Activated CD4-positive, alpha-beta T cell treated with anti-CD3 and anti-CD28 coated beads for 36 hours (primary cell): ENCODE measurements around the gene FMN2. TPM values are rescaled to one million over a fixed set of nuclear protein-coding genes. Genes with fewer than 3 reads are reported as not detected.

ENCODE experiments used
- ATAC-seq: fragments of 200-7000 bp; cut with Tn5 transposase; one replicate; pipeline ENCODE4 v1.10.0; 2021; ENCODE audit warnings: mild to moderate bottlenecking, moderate library complexity
- CTCF ChIA-PET: fragments of 350-600 bp; sonication (Branson Sonifier 250); formaldehyde crosslinking; loops from one replicate; lab custom pipeline; 2021; ENCODE audit warnings: antibody characterized with exemption; lab: Charles Lee
- POLR2A ChIA-PET: fragments of 350-600 bp; sonication (Branson Sonifier 250); formaldehyde crosslinking; loops from one replicate; lab custom pipeline; 2021; ENCODE audit warnings: antibody characterized with exemption, inconsistent platforms; lab: Charles Lee
- DNase-seq: peaks from one replicate; pipeline ENCODE4 v3.0.0-alpha.2; 2020
- H3K27ac Mint-ChIP-seq: one replicate; pipeline ENCODE4 v1.8.0; 2021; ENCODE audit warnings: mixed read lengths
- H3K27me3 Mint-ChIP-seq: one replicate; pipeline ENCODE4 v1.8.0; 2021; ENCODE audit warnings: mixed read lengths
- H3K36me3 Mint-ChIP-seq: one replicate; pipeline ENCODE4 v1.8.0; 2021; ENCODE audit warnings: low read depth, mixed read lengths
- H3K4me1 Mint-ChIP-seq: one replicate; pipeline ENCODE4 v1.8.0; 2021; ENCODE audit warnings: mixed read lengths
- H3K4me3 Mint-ChIP-seq: one replicate; pipeline ENCODE4 v1.8.0; 2021; ENCODE audit warnings: mild to moderate bottlenecking, moderate library complexity, mixed read lengths
- H3K9me3 Mint-ChIP-seq: one replicate; pipeline ENCODE4 v1.8.0; 2021; ENCODE audit warnings: low read depth, mixed read lengths
- intact Hi-C, 2 experiments: fragments of 100-400 bp; cut with DNase I in 1 of 2; cut with micrococcal nuclease in 1 of 2; formaldehyde crosslinking; loops; one replicate each; pipeline versions ENCODE4 v1.14.2 to v1.15.1; 2022 to 2024; cut with DNase I, micrococcal nuclease
- total RNA-seq, 2 experiments: library from RNA; stranded (reverse); gene quantifications; one replicate each; pipeline ENCODE4 v1.2.3, GENCODE V29; 2021

FMN2 gene
- total RNA-seq, 2 experiments from 2014 or later = not detected

DNA sequence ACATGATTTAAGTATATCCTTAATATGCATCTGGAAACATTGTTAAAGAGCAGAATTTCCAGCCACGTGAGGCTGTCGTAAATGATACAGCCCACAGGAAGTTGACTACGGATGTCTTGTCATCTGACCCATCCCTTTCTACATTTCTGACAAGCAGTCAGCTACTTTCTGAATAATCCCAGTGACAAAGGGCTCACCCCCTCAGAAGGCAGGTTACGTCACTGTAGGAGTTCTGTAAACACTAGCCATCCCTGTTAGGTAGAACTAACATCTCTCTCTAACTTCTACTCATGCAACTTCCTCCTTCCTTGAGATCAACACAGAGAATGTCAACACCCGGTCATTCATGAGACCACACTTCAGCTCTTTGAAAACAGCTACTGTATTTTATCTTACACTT lies 261.1 kb downstream of the FMN2 start:
- DNase-seq (no peak), ATAC-seq (no peak)
- POLR2A ChIA-PET = no interaction called here
- CTCF ChIA-PET = no interaction called here
- no peaks in the 10 kb centered on the region for H3K4me1 Mint-ChIP-seq
- H3K27me3 Mint-ChIP-seq = no peaks in the 10 kb centered on the region
- H3K36me3 Mint-ChIP-seq = no peaks in the 10 kb centered on the region
- H3K9me3 Mint-ChIP-seq = peaks cover 3% of the 10 kb centered on the region
- no peak overlapping the region for H3K27ac Mint-ChIP-seq
- intact Hi-C loops = no loop called here
- H3K4me3 Mint-ChIP-seq = no peak overlapping the region

- Mint-ChIP-seq H3K9me3 (peaks cover 14% of the 10 kb centered on the region), H3K4me1 (no peaks in the 10 kb centered on the region), H3K27ac (no peak overlapping the region), H3K4me3 (no peak overlapping the region), H3K36me3 (no peaks in the 10 kb centered on the region), H3K27me3 (no peaks in the 10 kb centered on the region)
- ChIA-PET CTCF (no interaction called here), POLR2A (no interaction called here)
- ATAC-seq (no peak), DNase-seq (no peak)
- intact Hi-C loops = no loop called here
Observed at GRCh38 chr1:240356568-240356967, 264.9 kb downstream of the FMN2 start.

GRCh38 chr1:240362046-240362445 lies 270.4 kb downstream of the FMN2 start:
- Mint-ChIP-seq H3K27ac (no peak overlapping the region), H3K4me3 (no peak overlapping the region), H3K36me3 (no peaks in the 10 kb centered on the region), H3K27me3 (no peaks in the 10 kb centered on the region), H3K4me1 (no peaks in the 10 kb centered on the region), H3K9me3 (peaks cover 12% of the 10 kb centered on the region)
- intact Hi-C loops = no loop called here
- ChIA-PET POLR2A (no interaction called here), CTCF (no interaction called here)
- no peak for DNase-seq
- ATAC-seq = no peak

- intact Hi-C loops = no loop called here
- no peaks in the 10 kb centered on the region for H3K27me3 Mint-ChIP-seq
- ATAC-seq (no peak), DNase-seq (no peak)
- peaks cover 12% of the 10 kb centered on the region for H3K9me3 Mint-ChIP-seq
- no peaks in the 10 kb centered on the region for H3K36me3 Mint-ChIP-seq
- ChIA-PET POLR2A (interaction anchor here (0.6 kb wide), 1 partner anchor 170 kb away, joined by 5 read pairs; no protein-coding TSS in a partner anchor), CTCF (no interaction called here)
- H3K4me1 Mint-ChIP-seq = no peaks in the 10 kb centered on the region
- H3K27ac Mint-ChIP-seq = no peak overlapping the region
- no peak overlapping the region for H3K4me3 Mint-ChIP-seq
Observed at GRCh38 chr1:240362826-240363225, 271.1 kb downstream of the FMN2 start.

DNA sequence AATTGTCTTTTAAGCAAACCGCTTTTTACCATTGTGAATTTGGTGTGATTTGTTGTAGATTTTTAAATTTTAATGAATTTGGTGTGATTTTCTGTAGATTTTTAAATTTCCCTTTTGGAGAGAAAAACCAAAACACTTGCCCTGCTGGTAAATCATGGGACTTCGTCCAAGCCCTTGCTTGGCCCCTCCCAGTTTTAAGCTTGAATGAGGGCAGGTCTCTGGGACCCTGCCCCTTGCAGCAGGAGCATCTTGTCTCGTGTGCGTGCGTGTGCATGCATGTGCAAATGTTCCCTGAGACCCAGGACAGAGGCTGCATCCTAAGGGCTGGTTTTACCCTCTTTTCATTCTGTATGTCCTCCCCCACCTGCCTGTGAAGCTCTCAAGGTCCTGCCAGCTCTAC lies 271.6 kb downstream of the FMN2 start:
- no peak overlapping the region for H3K4me3 Mint-ChIP-seq
- ChIA-PET CTCF (no interaction called here), POLR2A (no interaction called here)
- DNase-seq (no peak), ATAC-seq (no peak)
- H3K4me1 Mint-ChIP-seq = no peaks in the 10 kb centered on the region
- H3K27ac Mint-ChIP-seq = no peak overlapping the region
- peaks cover 12% of the 10 kb centered on the region for H3K9me3 Mint-ChIP-seq
- H3K27me3 Mint-ChIP-seq = no peaks in the 10 kb centered on the region
- H3K36me3 Mint-ChIP-seq = no peaks in the 10 kb centered on the region
- intact Hi-C loops = no loop called here

- POLR2A ChIA-PET = no interaction called here
- ATAC-seq (no peak), DNase-seq (no peak)
- intact Hi-C loops = no loop called here
- Mint-ChIP-seq H3K9me3 (peaks cover 12% of the 10 kb centered on the region), H3K36me3 (no peaks in the 10 kb centered on the region), H3K4me1 (no peaks in the 10 kb centered on the region), H3K27me3 (no peaks in the 10 kb centered on the region), H3K27ac (no peak overlapping the region), H3K4me3 (no peak overlapping the region)
- CTCF ChIA-PET = no interaction called here
Observed at GRCh38 chr1:240363914-240364313, 272.2 kb downstream of the FMN2 start.

DNA sequence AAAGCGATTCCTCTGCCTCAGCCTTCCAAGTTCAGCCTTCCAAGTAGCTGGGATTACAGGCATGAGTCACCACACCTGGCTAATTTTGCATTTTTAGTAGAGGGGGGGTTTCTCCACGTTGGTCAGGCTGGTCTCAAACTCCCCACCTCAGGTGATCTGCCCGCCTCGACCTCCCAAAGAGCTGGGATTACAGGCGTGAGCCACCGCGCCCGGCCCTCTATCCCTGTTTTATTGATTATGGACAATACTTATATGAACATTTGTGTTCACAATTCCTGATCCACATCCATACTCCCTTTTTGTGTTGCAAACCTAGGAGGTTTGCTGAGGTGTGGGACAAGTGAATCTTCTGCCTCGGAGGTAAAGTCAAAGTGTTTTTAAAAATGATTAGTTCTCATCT lies 275.0 kb downstream of the FMN2 start:
- Mint-ChIP-seq H3K4me1 (no peaks in the 10 kb centered on the region), H3K36me3 (no peaks in the 10 kb centered on the region), H3K27ac (no peak overlapping the region), H3K27me3 (no peaks in the 10 kb centered on the region), H3K9me3 (peaks cover 4% of the 10 kb centered on the region), H3K4me3 (no peak overlapping the region)
- POLR2A ChIA-PET = no interaction called here
- DNase-seq (no peak), ATAC-seq (no peak)
- intact Hi-C loops = no loop called here
- CTCF ChIA-PET = no interaction called here

DNA sequence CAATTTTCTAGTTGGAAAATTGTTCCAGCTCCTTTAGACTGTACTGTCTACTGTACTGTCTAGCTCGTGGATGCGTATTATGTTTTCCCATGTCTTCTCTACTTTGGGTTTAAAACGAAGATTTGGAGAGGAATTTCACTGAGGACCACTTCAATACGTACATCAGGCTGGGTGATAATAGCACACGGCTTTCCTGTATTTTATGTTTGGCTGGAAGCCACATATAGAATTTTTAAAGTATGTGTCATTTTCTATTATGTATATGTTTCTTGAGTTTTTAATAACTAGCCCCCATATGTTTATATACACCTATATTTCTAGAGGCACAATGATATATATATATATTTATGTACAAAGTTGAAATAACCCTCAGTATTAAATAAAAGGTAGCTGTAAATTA lies 293.9 kb downstream of the FMN2 start:
- ATAC-seq (no peak), DNase-seq (no peak)
- no peaks in the 10 kb centered on the region for H3K36me3 Mint-ChIP-seq
- POLR2A ChIA-PET = no interaction called here
- CTCF ChIA-PET = no interaction called here
- H3K27me3 Mint-ChIP-seq = no peaks in the 10 kb centered on the region
- intact Hi-C loops = no loop called here
- peaks cover 5% of the 10 kb centered on the region for H3K9me3 Mint-ChIP-seq
- no peak overlapping the region for H3K4me3 Mint-ChIP-seq
- H3K4me1 Mint-ChIP-seq = no peaks in the 10 kb centered on the region
- H3K27ac Mint-ChIP-seq = no peak overlapping the region

DNA sequence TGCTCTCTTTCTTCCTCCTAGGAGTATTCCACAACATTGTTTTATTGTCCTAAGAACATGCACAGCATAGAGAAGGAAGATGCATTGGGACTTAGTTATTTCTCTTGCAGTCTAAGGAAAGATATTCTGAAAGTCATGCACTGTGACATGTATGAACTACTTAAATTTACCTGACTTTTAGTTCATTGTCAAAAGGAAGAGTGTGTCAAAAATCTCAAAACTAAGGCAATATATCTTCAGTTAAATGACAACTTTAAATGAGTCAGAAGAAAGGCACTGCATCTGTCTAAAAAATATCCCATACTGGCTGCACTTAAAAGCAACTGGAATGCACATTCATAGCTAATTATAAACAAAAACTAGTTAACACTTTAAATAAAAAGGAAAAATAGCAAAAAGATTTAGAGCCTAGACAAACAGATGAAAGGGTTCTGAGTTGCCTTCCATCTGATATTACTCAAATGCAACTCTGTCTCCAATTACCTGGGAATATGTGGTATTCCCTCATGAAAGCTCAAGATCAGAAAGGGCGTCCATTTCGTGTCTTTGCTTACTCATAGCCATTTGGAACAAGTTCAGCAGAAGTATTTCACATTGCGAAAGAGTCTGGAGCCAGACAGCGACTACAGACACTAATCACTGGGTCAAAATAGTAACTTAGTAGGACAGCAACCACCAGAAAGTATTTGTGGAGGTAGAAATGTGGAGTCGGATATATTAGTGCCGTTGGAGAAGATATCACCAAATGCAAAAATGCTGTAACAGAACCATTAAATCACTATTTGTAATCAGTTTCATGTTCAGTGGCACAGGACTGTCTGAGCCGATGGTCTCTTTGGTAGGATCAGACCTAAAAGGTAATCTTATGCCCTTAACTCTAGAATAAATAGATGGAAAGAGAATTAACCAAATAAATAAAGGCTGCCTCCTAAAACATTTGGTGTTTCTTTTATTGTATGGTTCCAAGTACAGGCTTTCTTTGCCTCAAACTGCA lies 294.6 kb downstream of the FMN2 start:
- no peaks in the 10 kb centered on the region for H3K27me3 Mint-ChIP-seq
- ChIA-PET CTCF (interaction anchor here (0.9 kb wide), 1 partner anchor 15 kb away, joined by 3 read pairs; no protein-coding TSS in a partner anchor), POLR2A (no interaction called here)
- peaks cover 5% of the 10 kb centered on the region for H3K9me3 Mint-ChIP-seq
- intact Hi-C loops = no loop called here
- no peak overlapping the region for H3K27ac Mint-ChIP-seq
- no peaks in the 10 kb centered on the region for H3K36me3 Mint-ChIP-seq
- no peaks in the 10 kb centered on the region for H3K4me1 Mint-ChIP-seq
- H3K4me3 Mint-ChIP-seq = no peak overlapping the region
- DNase-seq (no peak), ATAC-seq (no peak)

DNA sequence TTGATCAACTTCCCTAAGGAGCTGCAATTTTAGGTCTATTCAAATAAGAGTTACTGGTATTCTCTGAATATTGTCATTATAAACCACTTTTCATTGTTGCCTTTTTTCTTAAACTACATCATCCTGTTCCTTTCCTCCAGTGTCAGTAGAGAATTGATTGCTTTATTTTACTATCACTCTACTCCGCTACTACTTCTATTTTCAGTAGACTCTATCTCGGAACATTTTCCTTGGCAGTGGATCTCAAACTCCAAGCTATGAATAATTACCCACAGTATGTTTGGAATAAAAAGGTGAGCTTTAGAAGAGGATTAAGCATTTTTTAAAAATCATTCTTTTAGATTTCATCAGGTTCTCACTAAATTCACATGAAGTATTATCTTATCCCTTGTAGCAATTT lies 295.4 kb downstream of the FMN2 start:
- Mint-ChIP-seq H3K4me3 (no peak overlapping the region), H3K27me3 (no peaks in the 10 kb centered on the region), H3K4me1 (no peaks in the 10 kb centered on the region), H3K36me3 (no peaks in the 10 kb centered on the region), H3K9me3 (peaks cover 5% of the 10 kb centered on the region), H3K27ac (no peak overlapping the region)
- POLR2A ChIA-PET = no interaction called here
- CTCF ChIA-PET = interaction anchor here (0.9 kb wide), 1 partner anchor 16 kb away, joined by 3 read pairs; no protein-coding TSS in a partner anchor
- intact Hi-C loops = no loop called here
- ATAC-seq (no peak), DNase-seq (no peak)

DNA sequence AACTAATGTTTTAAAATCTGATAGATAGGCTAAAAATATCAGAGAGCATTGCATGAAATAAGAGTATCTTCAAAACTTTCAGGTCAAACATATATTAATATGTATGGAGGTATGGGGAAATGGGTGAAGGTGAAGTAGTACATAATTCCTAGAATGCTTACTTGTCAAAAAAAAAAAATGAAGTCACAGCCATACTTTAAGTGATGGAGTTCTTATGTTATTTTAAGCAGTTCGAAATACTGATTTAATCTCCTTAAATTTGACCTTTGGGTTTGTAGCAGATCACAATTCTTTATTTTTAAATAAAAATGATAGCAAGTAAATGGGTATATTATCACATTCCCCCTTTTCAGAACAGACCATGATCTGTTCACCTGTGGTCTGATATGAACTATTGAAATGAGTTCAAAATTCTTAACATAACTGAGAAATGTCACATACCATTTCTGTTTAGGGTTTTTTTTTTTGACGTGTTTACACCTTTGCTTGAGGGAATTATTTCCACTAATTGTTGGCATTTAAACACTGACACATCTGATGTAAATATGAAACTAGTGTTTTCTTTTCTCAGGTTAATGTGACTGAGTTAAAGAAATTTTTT lies 300.1 kb downstream of the FMN2 start:
- no peak for ATAC-seq
- no peaks in the 10 kb centered on the region for H3K4me1 Mint-ChIP-seq
- H3K9me3 Mint-ChIP-seq = peaks cover 4% of the 10 kb centered on the region
- no peak for DNase-seq
- intact Hi-C loops = no loop called here
- no peaks in the 10 kb centered on the region for H3K27me3 Mint-ChIP-seq
- ChIA-PET CTCF (no interaction called here), POLR2A (no interaction called here)
- H3K36me3 Mint-ChIP-seq = no peaks in the 10 kb centered on the region
- H3K27ac Mint-ChIP-seq = no peak overlapping the region
- no peak overlapping the region for H3K4me3 Mint-ChIP-seq

GRCh38 chr1:240394353-240394752 lies 302.7 kb downstream of the FMN2 start:
- H3K9me3 Mint-ChIP-seq = peaks cover 4% of the 10 kb centered on the region
- CTCF ChIA-PET = no interaction called here
- POLR2A ChIA-PET = no interaction called here

More at GRCh38 chr1:240394353-240394752, 302.7 kb downstream of the FMN2 start:
- no peak for DNase-seq
- Mint-ChIP-seq H3K27ac (no peak overlapping the region), H3K4me1 (no peaks in the 10 kb centered on the region), H3K27me3 (no peaks in the 10 kb centered on the region), H3K36me3 (no peaks in the 10 kb centered on the region), H3K4me3 (no peak overlapping the region)
- intact Hi-C loops = no loop called here
- ATAC-seq = no peak
